Ovary (tissue), 9 donors: ENCODE measurements around the gene DAB2IP. TPM values are rescaled to one million over a fixed set of nuclear protein-coding genes. Genes with fewer than 3 reads are reported as not detected.
"Not testable (repeated sequence)": the region's sequence is repeated elsewhere in the genome, so short reads cannot be mapped to it uniquely, and the experiment has no call there.

Source experiments
- DNase-seq, 5 donors: peaks; one replicate each; pipeline ENCODE4 v3.0.0-alpha.2; 2019 to 2020
- H3K27ac ChIP-seq, 2 donors: fragments of 200-600 bp; one replicate each; pipeline versions ENCODE4 v1.5.1 to v1.8.0; 2019 to 2022
- H3K27me3 ChIP-seq: fragments of 200-600 bp; one replicate; pipeline ENCODE4 v1.8.0; 2022
- H3K36me3 ChIP-seq: fragments of 200-600 bp; sonication (generic); one replicate; pipeline ENCODE4 v1.5.1; 2019
- H3K4me1 ChIP-seq: one replicate; pipeline ENCODE4 v1.8.1; 2013; ENCODE audit warnings: mild to moderate bottlenecking, moderate library complexity; ENCODE audit not compliant: insufficient read depth
- H3K4me3 ChIP-seq: fragments of 200-600 bp; sonication (generic); one replicate; pipeline ENCODE4 v1.5.1; 2017
- H3K9me3 ChIP-seq, 2 donors: fragments of 200-600 bp in 1 of 2; sonication (generic) in 1 of 2; one replicate each; pipeline versions ENCODE4 v1.5.1 to v1.8.1; 2013 to 2019; ENCODE audit warnings: mild to moderate bottlenecking in 1 of 2, moderate library complexity in 1 of 2
- CTCF ChIP-seq, 3 donors: fragments of 450-650 bp in 2 of 3; fragments of 200-600 bp in 1 of 3; IDR thresholded peaks; one replicate each; pipeline versions ENCODE4 v1.5.1 to v1.8.0; 2016 to 2022; ENCODE audit warnings: antibody characterized with exemption in 3 of 3, mild to moderate bottlenecking in 1 of 3
- EP300 ChIP-seq: sonication (generic); formaldehyde crosslinking; IDR thresholded peaks from one replicate; pipeline ENCODE4 v1.6.1; 2017; ENCODE audit warnings: antibody characterized with exemption
- POLR2A ChIP-seq: fragments of 450-650 bp; IDR thresholded peaks from one replicate; pipeline ENCODE4 v1.6.1; 2017; ENCODE audit warnings: antibody characterized with exemption, mild to moderate bottlenecking, moderate library complexity
- whole genome bisulfite sequencing, 3 donors: extraction: QIAGEN DNeasy Blood & Tissue Kit in 1 of 3; methylation state at CpG; one replicate each; pipeline versions ENCODE4 v1.1.5 to v1.1.7; 2013 to 2017; 5-methylcytosine and 5-hydroxymethylcytosine counted together
- intact Hi-C, 4 donors: fragments of 100-400 bp; cut with DNase I; formaldehyde crosslinking; loops; one replicate each; pipeline versions ENCODE4 v1.11.0 to v1.15.1; 2022 to 2023
- polyA plus RNA-seq, 2 donors: library from polyadenylated mRNA; stranded (reverse); fragments of 200-250 nt in 1 of 2; fragments of 350-450 nt in 1 of 2; fragmentation: Illumina TruSeq in 1 of 2; extraction: RNeasy Lipid Tissue Mini Kit (QIAGEN cat#74804) in 1 of 2; gene quantifications; one replicate each; pipeline ENCODE4 v1.2.3, GENCODE V29; 2013 to 2014
- total RNA-seq, 7 donors: library from RNA; depleted of rRNA in 2 of 7; stranded (reverse); fragments of >200 nt in 2 of 7; fragmentation: NEBNext Ultra II Directional in 3 of 7; extraction: Animal tissue kit (Norgen Biotek cat#: 25700) in 3 of 7; gene quantifications; one replicate each; pipeline versions ENCODE4 v1.1.0 to v1.2.4, GENCODE V29; 2016 to 2023
- donor health status: DM: no; HTN: no; CAD: no; lungs with moderate emphysema.
- donor health status: DM: no; HTN: no; CAD: no.
- donor health status: Bipolar disorder and iron deficiency.
- donor health status: DM: yes; HTN: yes; CAD: no.
- donor health status: DM: no; HTN: no; CAD: no.
- donor health status: DM: yes; HTN: yes; CAD: no.

Gene DAB2IP
- total and polyA plus RNA-seq, 9 donors, result 9.3 to 95.0 (median 70.6) TPM

DNA sequence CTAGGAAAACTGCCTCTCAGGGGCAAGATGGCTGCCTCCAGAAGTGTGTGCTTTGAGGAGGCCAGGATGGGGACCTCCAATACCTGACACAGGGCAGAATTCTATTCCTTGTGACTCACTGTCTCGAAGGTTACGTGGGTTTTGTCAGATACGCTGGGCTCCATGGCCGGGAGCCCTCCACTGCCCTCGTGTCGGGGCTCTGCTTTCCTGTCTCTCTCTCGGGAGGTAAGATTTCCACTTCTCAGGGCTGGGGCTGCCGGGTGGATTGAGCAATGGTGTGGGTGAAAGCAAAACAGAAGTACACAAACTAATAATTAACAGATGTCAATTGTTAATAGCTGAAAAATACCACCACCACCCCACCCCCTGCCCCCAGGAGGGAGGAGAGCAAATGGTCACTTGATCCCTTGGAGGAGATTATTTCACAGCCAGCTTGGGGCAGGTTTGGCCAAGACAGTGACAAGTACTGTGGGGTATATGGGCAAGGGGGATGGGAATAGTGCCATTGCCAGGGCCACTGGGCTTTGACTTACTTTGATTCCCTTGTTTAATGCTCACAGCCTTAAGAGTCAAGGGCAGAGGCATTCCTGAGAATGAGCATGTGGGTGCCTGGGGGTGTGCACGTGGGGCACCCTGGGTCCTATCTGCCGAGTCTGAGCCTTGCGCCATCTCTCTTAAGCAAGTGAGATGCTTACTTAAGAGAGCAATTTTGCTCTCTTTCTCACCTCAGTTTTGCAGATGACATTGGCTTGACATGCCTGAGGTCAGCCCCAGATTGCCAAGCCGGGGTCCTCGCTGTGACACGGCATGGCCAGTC, 28.8 kb upstream of the DAB2IP start:
- no peak overlapping the region for H3K27ac ChIP-seq
- DNase-seq, result no peak
- no peak overlapping the region for H3K4me3 ChIP-seq
- WGBS, 3 donors, result 84 to 90% (median 85%) methylated on average over 14 of the region's 14 CpGs
- TF ChIP-seq POLR2A, result no peak
- no peak for TF ChIP-seq CTCF (IDR thresholded peaks at IDR 0.05)
- no peak for TF ChIP-seq EP300
- no peaks in the 10 kb centered on the region for H3K36me3 ChIP-seq
- intact Hi-C loops, result no loop called here
- H3K9me3 ChIP-seq, result no peaks in the 10 kb centered on the region
- H3K4me1 ChIP-seq, result peaks cover 2% of the 10 kb centered on the region
- no peaks in the 10 kb centered on the region for H3K27me3 ChIP-seq

- intact Hi-C loops, result not testable (repeated sequence)
Observed at GRCh38 chr9:121623430-121623829, 28.0 kb upstream of the DAB2IP start.

GRCh38 chr9:121625590-121625989, 25.8 kb upstream of the DAB2IP start:
- Histone ChIP-seq H3K36me3 (no peaks in the 10 kb centered on the region), H3K27ac (no peak overlapping the region), H3K4me1 (peaks cover 2% of the 10 kb centered on the region), H3K4me3 (no peak overlapping the region), H3K9me3 (no peaks in the 10 kb centered on the region), H3K27me3 (no peaks in the 10 kb centered on the region)
- intact Hi-C loops, result no loop called here
- no peak for DNase-seq
- TF ChIP-seq CTCF (IDR thresholded peaks at IDR 0.05), result no peak
- TF ChIP-seq EP300, result no peak
- no peak for TF ChIP-seq POLR2A
- WGBS, 3 donors, result 79 to 91% (median 82%) methylated on average over 3 of the region's 3 CpGs

More at GRCh38 chr9:121623430-121623829, 28.0 kb upstream of the DAB2IP start:
- 96 to 98% (median 97%) methylated on average over 2 of the region's 2 CpGs for WGBS, 3 donors
- not testable (repeated sequence) for DNase-seq, H3K36me3 ChIP-seq, H3K27me3 ChIP-seq, H3K4me1 ChIP-seq, H3K4me3 ChIP-seq, H3K9me3 ChIP-seq, H3K27ac ChIP-seq

GRCh38 chr9:121626012-121626411, 25.4 kb upstream of the DAB2IP start:
- Histone ChIP-seq H3K27me3 (no peaks in the 10 kb centered on the region), H3K4me3 (no peak overlapping the region), H3K9me3 (no peaks in the 10 kb centered on the region), H3K27ac (no peak overlapping the region), H3K4me1 (peaks cover 2% of the 10 kb centered on the region), H3K36me3 (no peaks in the 10 kb centered on the region)
- no peak for TF ChIP-seq POLR2A
- no peak for DNase-seq
- WGBS, 3 donors, result 85 to 94% (median 88%) methylated on average over 4 of the region's 4 CpGs
- intact Hi-C loops, result no loop called here

DNA sequence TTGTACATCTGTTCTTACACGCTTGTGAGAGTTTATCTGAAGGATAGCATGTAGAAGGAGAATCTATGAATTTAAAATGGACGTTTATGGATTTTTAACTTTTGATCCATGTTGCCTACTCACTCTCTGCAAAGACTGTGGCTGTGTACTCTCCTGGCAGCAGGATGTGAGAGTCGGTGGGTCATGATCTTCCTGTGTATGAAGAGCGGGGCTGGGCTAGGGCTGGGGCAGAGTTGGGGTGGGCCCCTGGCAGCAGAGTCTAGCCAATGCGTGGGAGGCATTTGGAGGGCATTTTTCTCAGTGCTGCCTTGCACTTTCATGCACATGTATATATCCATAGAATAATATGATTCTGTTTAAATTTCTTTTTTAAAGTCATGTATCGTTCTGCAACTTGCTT, 24.0 kb upstream of the DAB2IP start:
- Histone ChIP-seq H3K27me3 (no peaks in the 10 kb centered on the region), H3K4me3 (no peak overlapping the region), H3K4me1 (peaks cover 2% of the 10 kb centered on the region), H3K36me3 (no peaks in the 10 kb centered on the region), H3K9me3 (no peaks in the 10 kb centered on the region), H3K27ac (no peak overlapping the region)
- intact Hi-C loops, result no loop called here
- 50 to 58% (median 55%) methylated on average over 6 of the region's 6 CpGs for WGBS, 3 donors
- DNase-seq, result no peak
- TF ChIP-seq CTCF (IDR thresholded peaks at IDR 0.05) (no peak), EP300 (no peak)
